HG03432 (cell line): ENCODE measurements around the gene UNC13C.

Experiments
- ATAC-seq: cut with Tn5 transposase; IDR thresholded peaks from one replicate; pipeline ENCODE4 v1.9.1; 2021; ENCODE audit warnings: mild to moderate bottlenecking, moderate library complexity; ENCODE audit not compliant: unreplicated experiment

UNC13C gene

DNA sequence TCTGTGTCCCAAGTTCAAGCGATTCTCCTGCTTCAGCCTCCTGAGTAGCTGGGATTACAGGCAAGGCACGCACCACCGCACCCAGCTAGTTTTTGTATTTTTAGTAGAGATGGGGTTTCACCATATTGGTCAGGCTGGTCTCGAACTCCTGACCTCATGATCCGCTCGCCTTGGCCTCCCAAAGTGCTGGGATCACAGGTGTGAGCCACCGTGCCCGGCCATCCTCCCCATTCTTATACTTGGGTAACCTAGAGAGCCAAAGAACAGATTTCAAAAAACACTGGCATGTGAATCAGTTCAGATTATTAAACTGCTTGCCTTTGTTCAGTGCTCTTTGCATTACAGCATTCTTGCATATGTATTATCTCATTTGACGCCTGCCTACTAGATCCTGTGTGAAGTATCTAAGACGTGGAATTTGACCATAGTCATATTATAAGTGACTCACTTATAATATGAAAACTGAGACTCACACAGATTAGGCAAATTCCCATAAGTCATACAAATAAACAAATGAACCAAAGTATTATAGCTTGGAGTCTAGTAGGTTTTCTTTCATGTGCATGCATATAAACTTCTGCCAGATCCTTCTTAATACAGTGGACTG, 123.5 kb downstream of the UNC13C start:
- ATAC-seq = no peak

DNA sequence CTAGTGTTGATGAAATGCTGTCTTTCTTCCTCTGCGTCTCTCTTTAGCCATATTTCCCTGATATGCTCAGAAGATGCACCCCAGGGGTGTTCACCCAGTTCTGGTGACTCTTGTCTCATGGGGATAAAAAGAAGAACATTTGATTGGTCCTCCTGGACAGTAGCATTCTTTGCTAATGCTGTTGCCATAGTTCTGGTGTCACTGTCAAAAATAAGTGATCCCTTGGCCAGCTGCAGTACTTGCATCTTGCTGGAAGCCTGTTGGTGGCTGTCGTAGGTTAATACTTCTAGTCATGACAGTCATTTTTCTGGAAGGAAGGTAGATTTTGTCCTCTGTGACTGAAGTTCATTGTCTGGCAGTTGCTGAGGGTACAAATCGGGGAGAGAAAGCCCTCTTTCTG, 124.5 kb downstream of the UNC13C start:
- ATAC-seq = no peak

DNA sequence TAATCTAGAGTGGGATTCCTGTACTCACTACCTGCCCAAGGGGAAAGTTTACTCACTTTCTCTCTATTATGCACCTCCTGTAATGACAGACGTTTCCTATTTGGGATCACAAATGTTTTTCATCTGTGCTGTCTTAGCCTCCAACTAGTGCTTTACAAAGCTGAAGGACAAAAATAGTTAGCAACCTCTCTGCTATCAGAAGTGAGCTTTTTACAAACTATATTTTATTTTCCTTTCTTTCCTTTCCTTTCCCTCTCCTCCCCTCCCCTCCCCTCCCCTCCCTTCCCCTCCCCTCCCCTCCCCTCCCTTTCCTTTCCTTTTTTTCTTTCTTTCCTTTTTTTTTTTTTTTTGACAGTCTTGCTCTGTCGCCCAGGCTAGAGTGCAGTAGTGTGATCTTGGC, 130.8 kb downstream of the UNC13C start:
- ATAC-seq = no peak

DNA sequence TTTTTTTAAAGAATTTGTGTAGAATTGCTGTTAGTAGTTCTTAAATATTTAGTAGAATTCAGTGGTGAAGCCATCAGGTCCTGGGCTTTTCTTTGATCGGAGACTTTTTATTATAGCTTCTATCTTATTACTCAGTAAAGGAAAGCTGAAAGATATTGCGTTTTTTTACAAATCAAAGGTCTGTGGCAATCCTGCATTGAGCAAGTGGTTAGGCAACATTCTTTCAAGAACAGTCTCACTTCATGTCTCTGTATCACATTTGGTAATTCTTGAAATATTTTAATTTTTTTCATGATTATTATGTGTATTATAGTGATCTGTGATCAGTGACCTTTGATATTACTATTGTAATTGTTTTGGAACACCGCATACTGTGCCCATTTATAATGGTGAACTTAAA, 140.8 kb downstream of the UNC13C start:
- no peak for ATAC-seq

DNA sequence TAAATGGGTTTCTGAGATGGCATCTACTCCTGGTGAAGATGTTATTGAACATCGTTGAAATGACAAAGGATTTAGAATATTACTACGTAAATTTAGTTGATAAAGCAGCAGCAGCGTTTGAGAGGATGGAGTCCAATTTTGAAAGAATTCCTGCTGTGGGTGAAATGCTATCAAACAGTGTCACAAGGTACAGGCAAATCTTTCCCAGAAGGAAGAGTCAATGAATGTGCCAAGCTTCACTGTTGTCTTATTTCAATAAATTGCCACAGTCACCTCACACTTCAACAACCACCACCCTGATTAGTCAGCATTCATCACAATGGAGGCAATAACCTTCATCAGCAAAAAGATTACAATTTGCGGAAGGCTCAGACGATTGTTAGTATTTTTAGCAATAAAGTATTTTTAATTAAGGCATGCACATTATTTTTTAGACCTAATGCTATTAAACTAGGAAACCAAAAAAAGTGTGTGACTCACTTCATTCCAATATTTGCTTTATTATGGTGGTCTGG, 142.8 kb downstream of the UNC13C start:
- ATAC-seq = no peak

DNA sequence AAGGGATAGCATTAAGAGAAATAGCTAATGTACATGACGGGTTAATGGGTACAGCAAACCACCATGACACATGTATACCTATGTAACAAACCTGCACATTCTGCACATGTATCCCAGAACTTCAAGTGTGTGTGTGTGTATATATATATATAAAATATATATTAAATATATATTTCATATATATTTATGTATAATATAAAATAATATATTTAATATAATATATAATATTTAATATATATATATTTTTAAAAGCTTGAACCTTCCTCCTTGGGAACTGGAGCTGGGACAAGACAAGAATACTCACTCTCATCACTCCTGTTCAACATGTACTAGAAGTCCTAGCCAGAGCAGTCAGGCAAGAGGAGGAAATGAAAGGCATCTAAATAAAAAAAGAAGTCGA, 149.3 kb downstream of the UNC13C start:
- no peak for ATAC-seq

DNA sequence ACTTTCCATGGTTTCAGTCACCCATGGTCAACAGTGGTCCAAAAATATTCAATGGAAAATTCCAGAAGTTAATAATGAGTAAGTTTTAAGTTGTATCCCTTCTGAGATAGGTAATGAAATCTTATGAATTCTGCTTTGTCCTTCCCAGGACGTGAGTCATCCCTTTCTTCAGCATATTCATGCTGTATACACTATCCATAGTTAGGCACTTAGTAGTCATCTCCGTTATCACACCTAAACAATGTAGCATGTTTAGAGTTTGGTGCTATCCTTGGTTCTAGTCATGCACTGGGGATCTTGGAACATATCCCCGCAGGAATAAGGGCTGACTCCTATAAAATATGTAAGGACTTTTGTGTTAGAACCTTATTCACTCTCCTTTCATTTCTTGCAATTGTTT, 153.2 kb downstream of the UNC13C start:
- no peak for ATAC-seq

DNA sequence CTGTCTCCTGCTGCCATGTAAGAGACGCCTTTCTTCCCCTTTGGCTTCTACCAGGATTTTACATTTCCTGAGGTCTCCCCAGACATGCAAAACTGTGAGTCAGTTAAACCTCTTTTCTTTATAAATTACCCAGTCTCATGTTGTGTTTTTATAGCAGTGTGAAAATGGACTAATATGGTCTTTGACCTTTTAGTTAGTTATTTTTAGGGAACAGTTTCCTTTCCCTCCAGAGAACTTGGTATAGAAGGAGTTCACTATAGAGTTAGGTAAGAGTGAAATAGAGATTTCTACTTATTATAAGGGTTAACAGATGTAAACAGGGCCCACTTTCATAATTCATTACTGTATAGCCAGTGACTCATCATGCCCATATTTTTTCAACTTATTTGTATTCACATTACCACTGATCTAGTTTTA, 170.9 kb downstream of the UNC13C start:
- no peak for ATAC-seq

DNA sequence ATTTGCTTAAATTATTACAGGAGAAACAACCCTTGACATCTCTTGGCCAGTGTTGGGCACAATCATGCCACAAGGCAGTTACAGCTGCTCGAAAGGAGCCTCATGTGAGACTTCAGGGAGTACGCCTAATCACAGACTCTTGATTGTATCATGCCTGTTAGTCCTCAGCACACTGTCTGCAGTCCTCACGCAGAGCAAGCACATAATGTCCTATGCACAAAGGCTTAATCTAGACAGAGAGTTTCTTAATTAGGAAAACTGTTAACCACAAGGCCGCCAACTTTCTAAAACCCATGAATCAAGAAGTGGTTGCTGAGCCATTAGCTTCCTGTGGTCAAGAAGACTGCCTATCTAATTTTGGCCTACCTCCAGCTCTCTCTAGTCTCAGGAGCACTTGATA, 172.0 kb downstream of the UNC13C start:
- no peak for ATAC-seq

DNA sequence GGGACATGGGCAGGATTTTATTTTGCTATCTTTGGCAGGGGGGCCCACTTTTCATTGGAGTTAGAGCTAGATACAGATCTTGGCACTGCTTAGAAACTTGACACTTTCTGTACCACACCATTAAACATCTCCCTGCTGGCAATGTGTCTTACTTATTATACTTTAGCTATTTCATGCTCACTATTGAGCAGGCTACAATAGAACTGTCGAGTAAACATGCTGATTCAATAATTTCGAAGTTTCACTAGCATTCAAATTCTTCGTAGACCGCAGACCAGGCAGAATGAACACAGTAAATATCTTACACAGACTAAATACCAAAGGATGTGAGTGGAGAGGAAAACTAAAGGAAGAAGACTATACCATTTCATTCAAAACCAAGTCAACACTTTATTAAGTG, 180.8 kb downstream of the UNC13C start:
- ATAC-seq = no peak

DNA sequence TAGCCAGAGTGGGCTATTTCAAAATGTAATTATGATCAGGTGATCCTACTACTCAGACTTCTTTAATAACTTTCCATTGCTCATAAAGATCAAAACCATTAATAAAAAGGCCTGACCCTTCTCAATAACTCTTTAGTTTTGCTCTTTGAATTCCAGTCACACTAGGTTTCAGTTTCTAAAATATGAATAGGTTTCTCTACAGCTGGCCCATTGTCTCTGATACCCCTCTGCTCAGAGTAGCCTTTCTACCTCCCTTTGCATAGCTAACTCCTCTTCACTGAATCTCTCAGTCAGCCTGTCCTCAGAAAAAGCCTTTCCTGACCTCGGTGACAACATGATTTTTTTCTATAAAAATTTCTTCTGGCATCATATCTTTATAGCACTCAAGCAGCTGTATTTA, 209.1 kb downstream of the UNC13C start:
- ATAC-seq = no peak

DNA sequence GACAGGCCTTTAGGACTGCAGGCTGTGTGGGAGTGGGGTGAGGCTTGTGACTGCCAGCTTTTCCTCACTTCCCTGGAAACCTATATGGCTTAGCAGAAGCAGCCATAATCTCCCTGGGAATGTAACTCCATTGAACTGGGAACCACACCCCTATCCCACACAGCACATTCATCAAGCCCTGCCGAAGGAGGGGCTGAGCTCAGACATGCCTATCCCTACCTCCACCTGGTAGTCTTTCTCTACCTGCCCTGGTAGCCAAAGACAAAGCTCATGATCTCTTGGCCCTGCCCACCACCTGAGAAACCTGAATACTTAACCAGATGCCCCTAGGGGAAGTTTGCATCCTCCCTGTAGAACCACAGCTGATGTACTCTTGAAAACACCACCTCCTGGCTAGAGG, 219.8 kb downstream of the UNC13C start:
- ATAC-seq = no peak

DNA sequence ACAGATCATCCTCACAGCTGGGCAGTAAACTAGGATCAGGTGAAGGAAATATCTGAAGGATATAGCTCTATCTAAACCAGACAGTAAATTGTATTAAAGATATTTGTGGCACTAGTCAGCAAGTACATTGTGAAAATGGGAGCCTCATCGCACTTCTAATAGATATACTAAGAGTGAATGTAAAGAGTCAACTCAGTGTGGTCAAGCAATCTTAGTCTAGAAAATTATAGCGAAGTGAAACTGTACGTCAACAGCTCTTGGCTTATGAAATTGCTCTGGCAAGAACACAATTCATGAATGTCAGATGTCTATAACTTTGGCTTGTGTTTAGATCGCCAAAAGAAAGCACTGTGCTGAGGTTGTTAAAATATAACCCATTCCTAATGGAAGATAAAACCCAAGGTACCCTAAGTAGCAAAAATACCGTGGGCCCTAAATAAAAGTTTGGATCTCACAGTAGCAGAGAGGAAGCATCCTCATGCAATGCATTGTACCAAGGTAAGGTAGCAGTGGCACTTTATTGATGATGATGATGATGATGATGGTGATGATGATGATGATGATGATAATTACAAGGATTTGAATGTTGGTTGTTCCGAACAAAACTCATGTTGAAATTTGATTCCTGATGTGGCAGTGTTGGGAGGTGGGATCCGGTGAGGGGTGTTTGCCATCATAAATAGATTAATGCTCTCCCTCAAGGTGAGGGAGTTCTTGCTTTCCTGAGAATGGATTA, 228.5 kb downstream of the UNC13C start:
- ATAC-seq = no peak

DNA sequence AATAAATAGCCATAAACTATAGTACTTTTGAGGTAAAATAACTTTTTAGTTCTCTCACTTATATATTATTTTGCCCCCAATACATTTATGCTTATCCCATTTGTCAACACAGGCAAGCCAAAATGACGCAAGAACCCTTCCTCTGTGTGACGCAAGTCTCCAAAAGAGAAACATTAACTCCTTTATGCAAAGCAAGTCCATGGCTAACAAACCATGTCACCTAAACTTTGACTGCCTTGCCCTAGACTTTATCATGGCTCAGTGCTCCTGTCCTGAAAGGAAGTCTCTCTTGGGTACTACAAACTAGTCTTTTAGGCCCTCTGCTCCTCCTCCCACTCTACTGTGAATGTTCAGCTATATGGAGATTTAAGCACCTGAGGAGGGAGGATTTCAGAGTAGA, 230.5 kb downstream of the UNC13C start:
- ATAC-seq = no peak

DNA sequence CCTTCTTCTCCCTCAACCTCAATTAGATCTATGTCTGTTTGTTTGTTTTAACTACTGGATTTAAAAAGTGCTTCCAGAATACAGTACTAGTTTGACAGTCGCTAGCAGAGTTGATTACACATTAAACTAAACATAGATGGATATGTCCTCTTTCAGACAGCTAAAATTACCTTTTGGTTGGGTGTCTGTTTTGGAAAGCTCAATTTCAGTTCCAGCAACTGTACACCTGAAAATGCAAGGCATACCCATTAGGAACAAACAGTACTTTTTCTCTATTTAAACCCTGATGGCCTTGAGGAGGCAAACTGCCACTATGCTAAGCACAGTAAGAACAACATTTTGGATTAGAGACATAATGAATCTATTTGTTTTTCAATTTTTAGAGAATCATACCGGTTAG, 234.4 kb downstream of the UNC13C start:
- no peak for ATAC-seq

DNA sequence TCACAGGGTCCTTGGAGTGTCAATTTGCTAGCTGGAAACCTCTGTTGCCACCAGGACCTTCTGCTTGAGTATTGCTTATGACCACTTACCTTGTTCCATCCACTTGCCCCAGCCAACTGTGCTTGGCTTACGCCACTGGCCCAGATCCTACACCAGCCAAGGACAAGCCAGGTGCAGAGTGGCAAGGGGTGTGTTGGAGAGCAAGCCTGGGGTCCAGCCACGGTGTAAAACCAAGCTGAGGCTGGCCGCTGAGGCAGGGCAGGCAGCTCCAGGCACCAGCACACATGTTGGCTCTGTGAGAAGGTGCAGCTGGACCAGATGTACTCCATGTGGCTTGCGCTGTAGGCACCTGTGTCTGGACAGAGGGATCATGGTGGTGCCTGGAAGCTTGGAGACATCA, 248.2 kb downstream of the UNC13C start:
- no peak for ATAC-seq

DNA sequence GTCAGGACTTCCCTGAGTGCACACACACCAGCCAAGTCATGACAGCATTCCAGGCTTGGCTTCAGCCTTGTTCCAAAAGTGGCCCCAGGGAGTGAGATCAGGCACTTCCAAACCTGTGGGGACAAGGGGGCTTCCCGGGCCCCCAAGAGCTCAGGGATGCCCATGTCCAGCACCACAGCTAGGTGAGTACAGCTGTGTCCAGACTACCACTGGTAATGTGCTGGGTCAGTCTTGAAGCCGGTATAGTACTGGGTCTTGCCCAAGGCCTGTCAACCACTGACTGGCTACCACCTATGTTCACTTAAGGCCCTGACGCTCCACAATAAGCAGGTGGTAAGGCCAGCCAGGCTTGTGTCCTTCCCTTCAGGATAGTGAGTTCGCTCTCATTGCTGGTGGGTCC, 249.3 kb downstream of the UNC13C start:
- ATAC-seq = no peak

DNA sequence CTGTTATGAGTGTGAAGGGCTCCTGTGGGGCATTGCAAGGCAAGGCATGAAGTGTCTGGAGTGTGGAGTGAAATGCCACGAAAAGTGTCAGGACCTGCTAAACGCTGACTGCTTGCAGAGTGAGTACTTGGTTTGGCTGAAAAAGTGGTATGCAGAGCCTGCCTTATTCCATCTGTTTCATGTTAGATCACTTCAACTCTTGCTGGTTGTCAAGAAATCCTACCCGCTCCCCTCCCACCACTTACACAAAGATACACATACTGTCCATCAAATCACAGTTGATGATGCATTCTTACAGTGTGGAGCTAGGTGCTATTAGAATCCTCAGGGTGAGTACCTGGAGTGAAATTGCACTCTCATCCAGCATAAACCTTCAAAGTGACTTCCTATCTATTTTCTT, 272.1 kb downstream of the UNC13C start:
- ATAC-seq = no peak

DNA sequence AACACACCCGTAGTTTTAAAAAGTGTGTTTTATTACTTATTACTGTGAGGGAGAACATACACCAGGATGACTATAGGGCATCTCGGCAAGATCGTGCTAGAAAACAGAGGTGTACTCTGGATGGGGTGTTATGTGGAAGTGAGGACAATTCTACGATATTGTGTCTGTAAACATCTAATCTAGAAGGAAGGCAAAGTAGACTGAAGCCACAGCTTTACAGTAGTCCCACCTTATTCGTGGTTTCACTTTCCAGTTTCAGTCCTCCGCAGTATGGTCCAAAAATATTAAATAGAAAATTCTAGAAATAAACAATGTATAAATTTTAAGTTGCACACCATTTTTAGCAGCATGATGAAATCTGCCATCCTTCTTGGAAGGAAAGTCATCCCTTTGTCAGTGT, 277.9 kb downstream of the UNC13C start:
- no peak for ATAC-seq

DNA sequence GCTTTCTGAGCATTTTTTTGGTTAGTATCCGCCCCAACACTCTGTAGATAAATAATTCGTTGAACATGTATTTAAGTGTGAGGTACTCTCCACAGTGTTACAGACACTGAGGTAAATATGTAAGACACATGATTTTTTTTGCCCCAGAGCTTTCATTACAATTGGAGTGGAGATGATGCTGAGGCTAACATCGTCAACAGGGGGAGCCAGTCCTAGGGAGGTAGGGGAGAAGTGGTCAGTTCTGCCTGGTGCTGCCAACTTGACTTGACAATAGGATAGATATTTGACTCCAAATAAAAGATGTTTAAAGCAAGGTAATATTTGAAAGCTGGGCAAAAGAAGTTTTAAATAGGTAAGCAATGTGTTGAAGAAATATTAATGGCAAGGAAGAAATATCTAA, 295.7 kb downstream of the UNC13C start:
- ATAC-seq = no peak

DNA sequence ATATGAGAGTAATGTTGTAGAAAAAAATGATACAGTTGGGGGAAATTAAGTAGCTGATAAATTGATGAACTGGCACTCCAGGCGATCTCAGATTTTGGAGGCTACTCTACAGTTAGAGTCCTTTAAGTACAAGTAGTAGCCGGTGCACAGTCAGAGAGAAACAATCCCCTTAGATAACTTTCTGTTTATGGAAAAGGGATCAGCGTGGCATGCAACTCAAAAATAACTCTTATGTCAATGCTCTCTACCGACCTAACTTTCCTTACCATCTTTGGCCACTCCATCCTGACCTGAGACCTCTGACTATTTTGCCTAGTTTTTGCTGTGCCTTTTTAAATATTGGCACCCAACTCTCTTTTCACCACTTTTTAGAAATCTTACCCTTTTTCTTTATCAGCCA, 299.6 kb downstream of the UNC13C start:
- ATAC-seq = no peak

DNA sequence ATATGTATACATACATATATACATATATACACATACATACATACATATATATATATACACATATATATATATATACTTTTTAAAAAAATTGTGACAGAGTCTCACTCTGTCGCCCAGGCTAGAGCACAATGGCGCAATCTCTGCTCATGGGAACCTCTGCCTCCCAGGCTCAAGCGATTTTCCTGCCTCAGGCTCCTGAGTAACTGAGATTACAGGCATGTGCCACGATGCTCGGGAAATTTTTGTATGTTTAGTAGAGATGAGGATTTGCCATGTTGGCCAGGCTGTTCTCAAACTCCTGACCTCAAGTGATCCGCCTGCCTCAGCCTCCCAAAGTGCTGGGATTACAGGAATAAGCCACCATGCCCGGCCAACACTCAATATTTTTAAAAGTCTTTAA, 302.5 kb downstream of the UNC13C start:
- ATAC-seq = no peak
